HG03064 (cell line): ENCODE measurements around the gene ELMO1.
"Not testable (repeated sequence)": the region's sequence is repeated elsewhere in the genome, so short reads cannot be mapped to it uniquely, and the experiment has no call there.

Experiments
- ATAC-seq: cut with Tn5 transposase; IDR thresholded peaks from one replicate; pipeline ENCODE4 v1.9.1; 2021; ENCODE audit warnings: low read depth; ENCODE audit not compliant: unreplicated experiment

Gene ELMO1

GRCh38 chr7:37150856-37151255, 297.8 kb downstream of the ELMO1 start:
- no peak for ATAC-seq

- no peak for ATAC-seq
Measured at GRCh38 chr7:37150180-37150579, 298.5 kb downstream of the ELMO1 start.

- no peak for ATAC-seq
Measured at GRCh38 chr7:37149773-37150124, 298.9 kb downstream of the ELMO1 start.

GRCh38 chr7:37149051-37149772, 299.5 kb downstream of the ELMO1 start:
- ATAC-seq: no peak

- no peak for ATAC-seq
Measured at GRCh38 chr7:37145682-37146081, 303.0 kb downstream of the ELMO1 start.

- no peak for ATAC-seq
Measured at GRCh38 chr7:37144423-37144822, 304.2 kb downstream of the ELMO1 start.

- no peak for ATAC-seq
Measured at GRCh38 chr7:37142958-37143357, 305.7 kb downstream of the ELMO1 start.

- no peak for ATAC-seq
Measured at GRCh38 chr7:37141742-37142141, 306.9 kb downstream of the ELMO1 start.

- not testable (repeated sequence) for ATAC-seq
Measured at GRCh38 chr7:37133902-37134301, 314.8 kb downstream of the ELMO1 start.

GRCh38 chr7:37131855-37132254, 316.8 kb downstream of the ELMO1 start:
- no peak for ATAC-seq

GRCh38 chr7:37129035-37129425, 319.6 kb downstream of the ELMO1 start:
- no peak for ATAC-seq

- ATAC-seq: no peak
Measured at GRCh38 chr7:37128327-37129034, 320.2 kb downstream of the ELMO1 start.

- no peak for ATAC-seq
Measured at GRCh38 chr7:37119296-37119860, 329.3 kb downstream of the ELMO1 start.

- ATAC-seq: no peak
Measured at GRCh38 chr7:37118004-37118403, 330.7 kb downstream of the ELMO1 start.

- no peak for ATAC-seq
Measured at GRCh38 chr7:37117292-37117691, 331.4 kb downstream of the ELMO1 start.

GRCh38 chr7:37116093-37116701, 332.5 kb downstream of the ELMO1 start:
- no peak for ATAC-seq

- no peak for ATAC-seq
Measured at GRCh38 chr7:37113661-37114355, 334.9 kb downstream of the ELMO1 start.

- ATAC-seq: no peak
Measured at GRCh38 chr7:37112876-37113275, 335.8 kb downstream of the ELMO1 start.

- no peak for ATAC-seq
Measured at GRCh38 chr7:37112218-37112617, 336.4 kb downstream of the ELMO1 start.

- no peak for ATAC-seq
Measured at GRCh38 chr7:37111459-37111858, 337.2 kb downstream of the ELMO1 start.
